Type B pancreatic cell (in vitro differentiated cells): Measurements from ENCODE around the gene CACNA1H. TPM values are rescaled to one million over a fixed set of nuclear protein-coding genes. Genes with fewer than 3 reads are reported as not detected.

Experiments used
- DNase-seq: peaks from one replicate; pipeline ENCODE4 v3.0.0; 2021; ENCODE audit warnings: mixed read lengths; ENCODE audit not compliant: unreplicated experiment; ENCODE audit errors: extremely low spot score
- H3K27ac Mint-ChIP-seq: 2 replicates; pipeline ENCODE4 v1.8.0; 2021; ENCODE audit warnings: mild to moderate bottlenecking, mixed read lengths
- H3K27me3 Mint-ChIP-seq: 2 replicates; pipeline ENCODE4 v1.8.0; 2021; ENCODE audit warnings: mixed read lengths
- H3K36me3 Mint-ChIP-seq: 2 replicates; pipeline ENCODE4 v1.8.0; 2021; ENCODE audit warnings: mixed read lengths
- H3K4me1 Mint-ChIP-seq: one replicate; pipeline ENCODE4 v1.8.0; 2021; ENCODE audit warnings: mixed read lengths; ENCODE audit not compliant: unreplicated experiment
- H3K4me3 Mint-ChIP-seq: 2 replicates; pipeline ENCODE4 v1.8.0; 2021; ENCODE audit warnings: mild to moderate bottlenecking, mixed read lengths
- H3K9me3 Mint-ChIP-seq: 2 replicates; pipeline ENCODE4 v1.8.0; 2021; ENCODE audit warnings: mixed read lengths
- CTCF ChIP-seq: fragments of 200-600 bp; sonication (generic); conservative IDR thresholded peaks from 2 replicates; pipeline ENCODE4 v1.5.0; 2021; ENCODE audit warnings: antibody characterized with exemption, mild to moderate bottlenecking
- total RNA-seq: library from RNA; stranded (reverse); gene quantifications from 2 replicates; pipeline ENCODE4 v1.2.1, GENCODE V29; 2021; ENCODE audit warnings: low replicate concordance

CACNA1H gene
- total RNA-seq, 1 donor from 2014 or later: 38.1 TPM

DNA sequence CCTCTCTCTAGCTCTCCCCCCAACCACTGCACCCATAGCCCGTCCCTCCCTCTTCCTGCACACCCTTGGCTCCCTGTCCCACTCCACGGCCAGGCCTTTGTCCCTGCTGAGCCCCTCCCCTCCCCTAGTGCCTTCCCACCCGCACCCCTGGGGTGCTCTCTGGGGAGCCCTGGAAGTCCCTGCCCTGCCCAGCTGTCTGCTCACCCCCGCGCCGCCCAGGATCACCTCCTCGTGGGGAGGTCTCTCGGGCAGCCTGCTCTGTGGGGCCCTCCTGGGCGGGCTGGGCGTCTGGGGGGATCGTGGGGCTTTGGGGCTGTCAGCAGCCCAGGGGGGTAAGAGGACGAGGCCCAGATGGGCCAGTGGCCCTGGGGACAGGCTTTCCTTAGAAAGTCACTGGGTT lies 18.1 kb downstream of the CACNA1H start:
- no peak for TF ChIP-seq CTCF
- H3K27ac Mint-ChIP-seq: no peak overlapping the region
- H3K27me3 Mint-ChIP-seq: no peaks in the 10 kb centered on the region
- DNase-seq: no peak
- H3K36me3 Mint-ChIP-seq: no peaks in the 10 kb centered on the region
- no peaks in the 10 kb centered on the region for H3K4me1 Mint-ChIP-seq
- H3K9me3 Mint-ChIP-seq: no peaks in the 10 kb centered on the region
- no peak overlapping the region for H3K4me3 Mint-ChIP-seq

DNA sequence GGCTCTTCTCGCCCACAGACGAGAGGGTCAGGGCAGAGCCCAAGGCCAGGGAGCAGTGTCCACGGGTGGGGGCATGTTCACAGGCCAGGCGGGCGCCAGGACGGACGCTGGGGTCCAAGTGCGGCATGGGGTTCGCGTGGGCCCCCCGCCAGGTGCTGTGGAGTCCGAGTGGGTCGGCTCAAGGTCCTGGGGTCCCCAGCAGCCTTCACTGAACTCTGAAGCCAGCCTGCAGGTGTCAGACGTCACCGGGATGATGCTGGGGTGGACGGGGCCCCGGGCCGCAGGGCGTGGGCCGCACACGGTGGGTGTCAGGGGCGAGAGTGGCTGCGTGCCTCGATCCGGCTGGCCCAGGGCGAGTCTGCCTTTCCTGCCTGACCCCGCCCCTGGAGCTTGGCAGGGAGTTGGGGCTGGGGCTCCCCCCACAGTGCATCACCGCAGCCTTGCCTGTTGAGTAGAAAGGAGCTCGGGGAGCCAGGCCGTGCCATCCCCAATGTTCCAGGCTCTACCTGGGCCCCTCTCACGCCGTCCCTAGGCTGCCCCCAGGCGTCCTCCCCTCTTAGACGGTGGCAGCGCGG lies 19.0 kb downstream of the CACNA1H start:
- TF ChIP-seq CTCF: no peak
- Mint-ChIP-seq H3K36me3 (no peaks in the 10 kb centered on the region), H3K4me1 (no peaks in the 10 kb centered on the region), H3K27me3 (no peaks in the 10 kb centered on the region), H3K4me3 (no peak overlapping the region), H3K27ac (no peak overlapping the region), H3K9me3 (no peaks in the 10 kb centered on the region)
- DNase-seq: no peak

DNA sequence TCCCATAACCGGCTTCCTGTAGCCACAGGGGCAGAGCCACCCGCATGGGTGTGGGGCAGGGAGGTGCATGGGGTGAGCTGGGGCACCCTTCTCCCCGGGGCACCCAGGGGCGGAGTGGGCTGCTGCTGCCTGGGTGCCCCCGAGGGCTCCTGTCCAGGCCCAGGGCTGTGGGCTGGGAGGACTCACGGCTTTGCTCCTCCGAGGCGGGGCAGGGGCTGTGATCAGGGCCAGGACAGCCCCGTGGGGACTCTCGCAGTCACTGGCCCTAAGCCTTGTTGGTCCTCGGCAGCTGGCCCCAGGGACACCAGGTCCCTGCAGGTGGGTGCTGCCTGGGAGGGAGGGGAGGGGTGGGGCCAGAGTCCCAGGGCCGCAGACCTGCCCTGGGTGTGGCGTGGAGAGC lies 19.7 kb downstream of the CACNA1H start:
- TF ChIP-seq CTCF: no peak
- no peaks in the 10 kb centered on the region for H3K4me1 Mint-ChIP-seq
- no peak overlapping the region for H3K4me3 Mint-ChIP-seq
- no peaks in the 10 kb centered on the region for H3K9me3 Mint-ChIP-seq
- H3K27ac Mint-ChIP-seq: no peak overlapping the region
- H3K27me3 Mint-ChIP-seq: no peaks in the 10 kb centered on the region
- DNase-seq: no peak
- H3K36me3 Mint-ChIP-seq: no peaks in the 10 kb centered on the region

- Mint-ChIP-seq H3K27me3 (no peaks in the 10 kb centered on the region), H3K27ac (no peak overlapping the region), H3K4me3 (no peak overlapping the region), H3K36me3 (no peaks in the 10 kb centered on the region), H3K4me1 (no peaks in the 10 kb centered on the region), H3K9me3 (no peaks in the 10 kb centered on the region)
- no peak for DNase-seq
- TF ChIP-seq CTCF: no peak
Measured at GRCh38 chr16:1173788-1174451, 21.0 kb downstream of the CACNA1H start.

GRCh38 chr16:1174477-1175357 lies 21.8 kb downstream of the CACNA1H start:
- Mint-ChIP-seq H3K4me1 (no peaks in the 10 kb centered on the region), H3K36me3 (no peaks in the 10 kb centered on the region), H3K9me3 (no peaks in the 10 kb centered on the region), H3K27me3 (no peaks in the 10 kb centered on the region), H3K4me3 (no peak overlapping the region), H3K27ac (no peak overlapping the region)
- TF ChIP-seq CTCF: no peak
- DNase-seq: no peak
